OCI-LY7 (cell line): ENCODE data around the gene AKR1E2.

Experiments used
- EZH2phosphoT487 ChIP-seq: fragments of 200-600 bp; sonication (generic); IDR thresholded peaks from 2 replicates; pipeline ENCODE4 v1.6.1; 2018; ENCODE audit warnings: low read depth, borderline replicate concordance, mild to moderate bottlenecking, mixed run types, antibody characterized with exemption, low read length, moderate library complexity, mixed read lengths
- TF ChIP-seq, protein P1 (sequence below): fragments of 200-600 bp; sonication (generic); conservative IDR thresholded peaks from 2 replicates; pipeline ENCODE4 v1.5.1; 2014; ENCODE audit warnings: mild to moderate bottlenecking, antibody characterized with exemption, low read length, moderate library complexity, mixed read lengths

DNA sequence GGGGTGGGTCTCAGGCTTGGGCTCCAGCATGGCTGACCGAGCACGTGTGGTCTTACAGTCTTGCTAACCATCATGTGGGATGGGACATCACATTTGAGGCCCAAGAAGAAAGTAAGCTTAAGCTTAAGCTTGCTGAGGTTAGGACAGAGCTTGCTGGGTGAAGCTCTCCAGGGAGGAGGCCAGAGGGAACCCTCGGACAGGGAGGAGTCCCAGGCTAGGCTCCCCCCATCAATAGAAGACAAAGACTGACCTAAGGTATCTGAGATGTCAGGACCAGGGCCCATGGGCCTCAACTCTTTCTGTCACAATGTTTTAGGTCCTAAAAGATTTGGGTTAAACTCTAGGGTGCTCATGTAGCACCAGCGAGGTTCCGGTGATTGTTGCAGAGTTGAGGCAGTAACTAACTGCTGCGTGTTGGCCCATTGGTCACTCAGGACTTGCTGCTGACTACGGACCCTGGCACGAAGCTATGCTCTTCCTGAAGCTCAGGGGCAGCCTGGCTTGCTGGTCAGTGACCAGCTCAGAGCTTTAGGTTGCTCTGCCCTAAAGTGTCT is 10.5 kb downstream of the AKR1E2 start:
- TF ChIP-seq, protein P1, sequence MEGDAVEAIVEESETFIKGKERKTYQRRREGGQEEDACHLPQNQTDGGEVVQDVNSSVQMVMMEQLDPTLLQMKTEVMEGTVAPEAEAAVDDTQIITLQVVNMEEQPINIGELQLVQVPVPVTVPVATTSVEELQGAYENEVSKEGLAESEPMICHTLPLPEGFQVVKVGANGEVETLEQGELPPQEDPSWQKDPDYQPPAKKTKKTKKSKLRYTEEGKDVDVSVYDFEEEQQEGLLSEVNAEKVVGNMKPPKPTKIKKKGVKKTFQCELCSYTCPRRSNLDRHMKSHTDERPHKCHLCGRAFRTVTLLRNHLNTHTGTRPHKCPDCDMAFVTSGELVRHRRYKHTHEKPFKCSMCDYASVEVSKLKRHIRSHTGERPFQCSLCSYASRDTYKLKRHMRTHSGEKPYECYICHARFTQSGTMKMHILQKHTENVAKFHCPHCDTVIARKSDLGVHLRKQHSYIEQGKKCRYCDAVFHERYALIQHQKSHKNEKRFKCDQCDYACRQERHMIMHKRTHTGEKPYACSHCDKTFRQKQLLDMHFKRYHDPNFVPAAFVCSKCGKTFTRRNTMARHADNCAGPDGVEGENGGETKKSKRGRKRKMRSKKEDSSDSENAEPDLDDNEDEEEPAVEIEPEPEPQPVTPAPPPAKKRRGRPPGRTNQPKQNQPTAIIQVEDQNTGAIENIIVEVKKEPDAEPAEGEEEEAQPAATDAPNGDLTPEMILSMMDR, result no peak
- TF ChIP-seq EZH2phosphoT487, result no peak
